Measurements from ENCODE around the gene SSB.
A peak's percentile ranks its signal among the peaks of the same experiment; 100 is the strongest.
"Not testable (repeated sequence)": the region's sequence is repeated elsewhere in the genome, so short reads cannot be mapped to it uniquely, and the experiment has no call there.

The SSB gene

GRCh38 chr2:169782513-169782912, 16.2 kb upstream of the SSB start:
- no peak for DNase-seq

DNA sequence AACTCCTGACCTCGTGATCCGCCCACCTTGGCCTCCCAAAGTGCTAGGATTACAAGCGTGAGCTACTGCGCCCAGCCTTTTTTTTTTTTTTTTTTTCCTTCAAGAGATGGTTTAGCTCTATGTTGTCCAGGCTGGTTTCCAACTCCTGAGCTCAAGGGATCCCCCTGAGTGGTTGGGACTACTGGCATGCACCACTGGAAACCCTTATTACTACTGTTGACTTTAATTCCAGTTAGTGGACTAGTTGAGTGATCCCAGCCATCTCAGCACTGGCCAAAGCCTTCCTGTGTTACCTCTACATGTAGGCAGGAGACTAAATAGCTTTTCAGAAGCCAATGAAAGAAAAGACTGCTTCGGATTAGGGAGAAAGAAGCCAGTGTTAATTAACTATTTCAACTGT, 8.1 kb upstream of the SSB start:
- DNase-seq = no peak

- no peak for DNase-seq
Measured at GRCh38 chr2:169795181-169795580, 3.5 kb upstream of the SSB start.

- no peak for DNase-seq
Measured at GRCh38 chr2:169796441-169796840, 2.2 kb upstream of the SSB start.

DNA sequence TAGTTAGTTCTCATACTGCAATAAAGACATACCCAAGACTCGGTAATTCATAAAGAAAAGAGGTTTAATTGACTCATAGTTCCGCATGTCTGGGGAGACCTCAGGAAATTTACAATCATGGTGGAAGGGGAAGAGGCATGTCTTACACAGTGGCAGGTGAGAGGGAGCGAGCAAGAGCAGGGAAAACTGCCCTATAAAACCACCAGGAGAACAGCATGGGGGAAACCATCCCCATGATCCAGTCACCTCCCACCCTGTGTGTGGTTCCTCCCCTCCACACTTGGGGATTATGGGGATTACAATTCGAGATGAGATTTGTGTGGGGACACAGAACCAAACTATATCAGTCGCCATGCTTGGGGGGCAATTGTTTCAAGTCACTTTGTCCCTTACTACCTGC, 1.1 kb upstream of the SSB start:
- DNase-seq = no peak

DNA sequence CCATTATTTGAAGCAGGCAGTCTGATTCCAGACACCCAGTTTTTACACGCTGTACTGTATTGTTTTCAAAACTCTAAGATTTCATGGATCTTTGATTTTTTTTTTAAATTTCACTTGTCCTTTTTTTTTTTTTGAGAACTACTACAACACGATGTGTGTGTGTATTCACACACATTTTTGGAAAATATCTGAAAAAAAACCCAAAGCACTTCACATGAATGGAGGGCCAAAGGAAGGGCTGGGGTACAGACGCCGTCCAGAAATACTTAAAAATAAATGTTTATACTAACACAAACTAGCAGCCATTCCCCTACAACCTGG, 314 bp upstream of the SSB start:
- no peak for DNase-seq

DNA sequence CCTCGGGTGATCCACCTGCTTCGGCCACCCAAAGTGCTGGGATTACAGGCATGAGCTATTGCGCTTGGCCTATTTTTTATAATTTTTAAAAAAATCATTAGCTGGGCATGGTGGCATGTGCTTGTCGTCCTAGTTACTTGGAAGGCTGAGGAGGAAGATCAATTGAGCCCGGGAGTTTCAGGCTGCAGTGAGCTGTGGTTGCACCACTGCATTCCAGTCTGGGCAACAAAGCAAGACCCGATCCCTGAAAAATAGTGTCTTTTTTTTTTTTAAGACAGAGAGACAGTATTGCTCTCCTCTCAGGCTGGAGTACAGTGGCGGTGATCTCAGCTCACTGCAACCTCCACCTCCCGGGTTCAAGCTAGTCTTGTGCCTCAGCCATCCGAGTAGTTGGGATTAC, 4.8 kb downstream of the SSB start:
- no peak for DNase-seq

- no peak for DNase-seq
Measured at GRCh38 chr2:169806586-169806985, 7.9 kb downstream of the SSB start.

DNA sequence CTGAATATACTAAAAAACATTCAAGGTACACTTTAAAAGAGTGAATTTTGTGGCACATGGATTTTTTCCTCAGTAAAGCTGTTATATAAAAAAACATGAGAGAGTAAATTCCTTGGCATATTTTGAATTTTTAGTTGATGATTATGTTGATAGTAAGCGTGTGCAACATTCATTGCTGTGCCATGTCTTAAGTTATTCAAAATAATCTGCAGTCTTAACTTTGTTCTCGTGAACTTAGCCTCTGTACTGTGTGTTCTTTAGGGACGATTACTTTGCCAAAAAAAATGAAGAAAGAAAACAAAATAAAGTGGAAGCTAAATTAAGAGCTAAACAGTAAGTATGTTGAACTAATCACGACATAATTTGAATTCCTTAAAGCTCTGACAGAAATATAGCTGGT, 9.6 kb downstream of the SSB start:
- DNase-seq = no peak

- no peak for DNase-seq
Measured at GRCh38 chr2:169815849-169816248, 17.2 kb downstream of the SSB start.

DNA sequence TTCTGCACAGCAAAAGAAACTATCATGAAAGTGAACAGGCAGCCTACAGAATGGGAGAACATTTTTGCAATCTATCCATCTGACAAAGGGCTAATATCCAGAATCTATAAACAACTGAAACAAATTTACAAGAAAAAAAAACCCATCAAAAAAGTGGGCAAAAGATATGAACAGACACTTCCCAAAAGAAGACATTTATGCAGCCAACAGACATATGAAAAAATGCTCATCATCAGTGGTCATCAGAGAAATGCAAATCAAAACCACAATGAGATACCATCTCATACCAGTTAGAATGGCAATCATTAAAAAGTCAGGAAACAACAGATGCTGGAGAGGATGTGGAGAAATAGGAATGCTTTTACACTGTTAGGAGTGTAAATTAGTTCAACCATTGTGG, 18.3 kb downstream of the SSB start:
- DNase-seq = not testable (repeated sequence)

GRCh38 chr2:169817369-169817768, 18.7 kb downstream of the SSB start:
- DNase-seq = not testable (repeated sequence)

DNA sequence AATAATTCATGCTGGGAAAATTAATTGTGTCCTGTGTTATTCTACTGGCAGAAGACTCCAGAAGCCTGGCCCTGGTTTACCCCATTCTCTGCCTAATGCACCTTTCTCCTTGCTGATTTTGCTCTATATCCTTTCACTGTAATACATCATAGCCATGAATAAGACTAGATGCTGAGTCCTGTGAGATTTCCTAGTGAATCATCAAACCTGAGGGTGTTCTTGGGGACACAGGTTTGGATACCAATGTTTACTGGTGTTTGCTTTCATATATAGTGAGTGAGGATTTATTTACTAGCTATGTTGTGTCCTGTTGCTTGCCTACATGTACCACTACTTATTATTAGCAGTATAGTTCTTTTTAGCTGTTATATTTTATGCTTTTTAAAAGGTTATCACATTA, 19.6 kb downstream of the SSB start:
- DNase-seq = no peak

- DNase-seq = no peak
Measured at GRCh38 chr2:169819106-169819505, 20.4 kb downstream of the SSB start.

DNA sequence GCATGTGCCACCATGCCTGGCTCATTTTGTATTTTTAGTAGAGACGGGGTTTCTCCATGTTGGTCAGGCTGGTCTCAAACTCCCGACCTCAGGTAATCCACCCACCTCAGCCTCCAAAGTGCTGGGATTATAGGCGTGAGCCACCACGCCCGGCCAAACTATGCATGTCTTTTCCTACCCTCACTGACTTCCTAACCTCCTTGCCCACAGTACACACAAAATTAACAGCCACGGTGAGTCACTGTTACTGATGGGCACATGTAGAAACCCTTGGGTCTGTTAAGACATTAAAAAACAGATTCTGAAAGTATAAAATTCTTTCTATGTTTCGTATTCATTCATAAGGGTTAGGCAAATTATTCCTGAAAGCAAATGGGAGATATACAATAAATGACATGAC, 21.4 kb downstream of the SSB start:
- not testable (repeated sequence) for DNase-seq

DNA sequence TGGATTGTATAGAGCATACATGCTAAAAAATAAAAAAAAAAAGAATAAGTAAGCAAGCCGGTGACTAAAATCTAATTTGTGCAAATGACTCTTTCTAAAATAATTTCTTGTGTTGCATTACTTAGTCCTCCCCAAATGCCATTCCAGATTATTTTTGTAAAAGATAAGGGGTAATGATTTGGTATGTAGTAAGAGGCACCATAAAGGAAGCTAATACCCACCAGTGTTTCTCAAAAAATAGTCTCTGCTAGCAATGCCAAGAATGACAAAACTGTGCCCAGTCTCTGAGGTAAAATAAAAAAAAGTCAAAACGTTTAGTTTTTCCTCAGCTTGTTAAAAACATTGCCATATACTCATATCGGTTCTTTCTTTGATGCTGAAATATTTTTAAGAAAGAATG, 23.4 kb downstream of the SSB start:
- no peak for DNase-seq

- no peak for DNase-seq
Measured at GRCh38 chr2:169822785-169823392, 24.2 kb downstream of the SSB start.

DNA sequence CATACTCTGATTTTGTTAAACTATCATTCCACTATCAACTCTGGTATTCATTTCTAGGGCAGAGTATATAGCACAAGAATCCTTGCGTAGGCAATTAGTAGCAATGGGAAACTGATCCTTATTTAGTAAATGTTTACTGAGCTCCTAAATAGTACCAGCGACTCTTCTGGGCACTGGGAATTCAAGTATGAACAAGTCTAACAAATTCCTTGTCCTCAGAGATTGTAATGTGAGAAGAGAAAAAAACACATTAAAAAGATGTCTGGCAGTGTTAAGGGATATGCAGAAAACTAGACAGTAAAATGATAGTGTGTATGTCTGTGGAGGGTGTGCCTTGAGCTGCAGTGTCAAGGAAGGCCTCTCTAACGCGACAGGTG, 25.3 kb downstream of the SSB start:
- DNase-seq = no peak

DNA sequence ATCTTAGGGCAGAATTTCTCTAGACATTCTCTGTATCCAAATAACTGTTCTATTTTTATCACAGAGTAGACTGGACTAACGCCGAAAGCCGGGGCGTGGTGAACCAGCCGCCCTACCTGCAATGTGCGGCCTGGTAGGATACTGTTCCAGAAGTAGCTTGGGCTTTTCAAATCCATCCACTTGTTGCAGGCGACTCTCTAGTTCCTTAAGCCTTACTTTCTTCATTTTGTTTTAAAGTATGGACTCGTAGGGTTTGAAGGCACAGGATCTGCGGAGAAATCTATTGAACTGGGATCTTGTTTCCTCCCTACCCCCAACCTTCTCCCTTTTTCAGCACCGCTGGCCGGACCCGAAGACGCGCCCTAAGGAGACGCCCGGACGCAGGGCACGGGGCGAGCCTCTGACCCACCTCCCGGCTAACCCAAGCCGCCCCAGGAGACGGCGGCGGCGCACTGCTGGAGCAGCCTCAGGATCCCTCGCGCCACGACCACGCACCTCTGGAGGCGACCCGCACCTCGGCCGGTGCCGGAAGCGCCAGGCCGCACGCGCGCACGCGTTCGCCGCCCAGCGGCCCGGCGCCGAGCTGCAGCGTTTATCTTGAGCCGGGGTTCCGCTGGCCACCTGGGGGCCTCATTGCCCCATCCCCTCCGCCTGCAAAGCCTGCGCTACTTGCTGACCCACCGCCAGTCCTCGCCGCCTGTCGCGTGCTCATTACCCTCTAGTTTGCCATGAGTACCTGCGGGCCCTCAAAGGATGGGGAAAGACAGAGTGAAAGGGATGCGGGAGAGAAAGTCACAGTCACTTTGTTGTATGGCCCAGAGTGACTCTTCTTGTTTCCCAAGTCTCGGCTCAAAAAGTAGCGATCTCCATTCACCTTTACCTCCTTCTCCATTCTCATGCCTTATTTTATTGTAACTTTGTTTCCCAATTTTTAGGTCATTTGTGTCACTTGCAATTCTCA, 26.0 kb downstream of the SSB start, which contains the start of gene METTL5:
TSS of gene METTL5 (minus strand) at position 533 of the 961 bp plus-strand sequence. CDS start at position 225, 308 bp downstream.
- DNase-seq = peak; percentile 80 to 85

GRCh38 chr2:169827272-169828140, 28.8 kb downstream of the SSB start, which contains the start of gene UBR3:
TSS of gene UBR3 (plus strand) at chr2:169827454. CDS start at chr2:169827508, 54 bp downstream.
- peak; percentile 91 to 94 for DNase-seq

DNA sequence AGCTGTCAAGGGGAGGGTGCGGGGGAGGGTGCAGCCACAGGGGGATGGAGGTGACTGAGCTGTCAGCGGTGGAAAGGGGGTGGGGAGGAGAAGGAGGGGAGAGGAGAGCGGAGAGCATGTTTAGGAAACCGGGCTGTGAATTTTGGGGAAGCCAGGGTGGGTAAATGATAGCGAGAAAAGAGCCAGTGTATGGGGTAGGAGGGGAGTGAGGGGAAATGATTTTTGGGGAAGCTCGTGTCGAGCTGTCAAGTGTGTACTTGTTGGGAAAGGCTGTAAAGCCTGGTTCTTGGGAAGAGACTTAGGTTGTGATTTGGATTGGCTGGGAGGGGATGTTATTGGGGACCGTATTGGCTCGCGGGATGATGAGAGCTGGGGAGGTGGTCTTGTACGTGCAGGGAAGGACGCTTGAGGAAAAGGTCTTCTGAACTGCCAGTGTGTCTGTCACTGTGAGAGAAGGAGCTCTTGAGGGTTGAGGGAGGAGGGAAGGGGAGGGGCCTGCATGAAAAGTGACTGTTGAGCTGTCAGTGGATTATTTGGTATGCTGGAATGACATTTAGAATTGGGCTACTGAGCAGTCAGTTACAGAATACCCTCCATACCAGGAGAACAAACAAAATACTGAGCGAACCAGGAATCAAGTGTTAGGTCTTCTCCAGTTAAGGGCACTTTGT, 29.6 kb downstream of the SSB start:
- peak; percentile 31 to 40 for DNase-seq

DNA sequence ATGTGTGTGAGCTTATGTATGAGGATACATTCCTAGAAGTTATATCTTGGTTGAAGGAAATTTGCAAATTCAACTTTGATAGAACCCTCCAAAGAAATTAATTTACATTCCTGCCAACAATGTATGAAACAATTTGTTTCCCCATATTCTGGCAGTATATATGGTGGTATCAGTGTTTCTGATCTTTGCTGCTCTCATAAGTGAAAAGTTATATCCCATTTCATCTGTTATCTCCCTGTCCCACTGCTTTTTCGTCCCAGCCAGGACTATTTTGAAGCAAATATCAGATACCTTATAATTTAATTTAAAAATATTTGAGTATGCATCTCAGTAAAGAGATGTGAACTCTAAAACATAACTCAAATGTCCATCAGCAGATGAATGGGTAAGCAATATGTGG, 35.7 kb downstream of the SSB start:
- no peak for DNase-seq
